Measurements from ENCODE around the gene MOB2. TPM values are rescaled to one million over a fixed set of nuclear protein-coding genes. Genes with fewer than 3 reads are reported as not detected.

The MOB2 gene
- total and polyA plus RNA-seq, 9 of the 15 experiments (the other 6 are each of a cell fraction or from before 2014, with no cell fraction given), result 0.17 to 36.8 (median 19.2) TPM

- no peak for TF ChIP-seq CBFA2T3 (IDR thresholded peaks at IDR 0.05)
- TF ChIP-seq MYC (IDR thresholded peaks at IDR 0.05; ENCODE audit: low read depth, low read length), result no peak
- TF ChIP-seq MYC (CRISPR knock-in tag; IDR thresholded peaks at IDR 0.05; ENCODE audit: borderline replicate concordance, low read depth), result no peak
- TF ChIP-seq CTBP1 (IDR thresholded peaks at IDR 0.05; ENCODE audit: borderline replicate concordance), result no peak
- TF ChIP-seq BDP1 (IDR thresholded peaks at IDR 0.05; ENCODE audit: insufficient read depth, insufficient read length), result no peak
- TF ChIP-seq GTF2E2 (tag; IDR thresholded peaks at IDR 0.05), result no peak
- TF ChIP-seq MBD2 (IDR thresholded peaks at IDR 0.05; ENCODE audit: borderline replicate concordance, low read depth), result no peak
- TF ChIP-seq KLF6 (CRISPR knock-in tag; IDR thresholded peaks at IDR 0.05; ENCODE audit: borderline replicate concordance), result no peak
Measured at GRCh38 chr11:1490651-1491050, 4.1 kb upstream of the MOB2 start (continued).

DNA sequence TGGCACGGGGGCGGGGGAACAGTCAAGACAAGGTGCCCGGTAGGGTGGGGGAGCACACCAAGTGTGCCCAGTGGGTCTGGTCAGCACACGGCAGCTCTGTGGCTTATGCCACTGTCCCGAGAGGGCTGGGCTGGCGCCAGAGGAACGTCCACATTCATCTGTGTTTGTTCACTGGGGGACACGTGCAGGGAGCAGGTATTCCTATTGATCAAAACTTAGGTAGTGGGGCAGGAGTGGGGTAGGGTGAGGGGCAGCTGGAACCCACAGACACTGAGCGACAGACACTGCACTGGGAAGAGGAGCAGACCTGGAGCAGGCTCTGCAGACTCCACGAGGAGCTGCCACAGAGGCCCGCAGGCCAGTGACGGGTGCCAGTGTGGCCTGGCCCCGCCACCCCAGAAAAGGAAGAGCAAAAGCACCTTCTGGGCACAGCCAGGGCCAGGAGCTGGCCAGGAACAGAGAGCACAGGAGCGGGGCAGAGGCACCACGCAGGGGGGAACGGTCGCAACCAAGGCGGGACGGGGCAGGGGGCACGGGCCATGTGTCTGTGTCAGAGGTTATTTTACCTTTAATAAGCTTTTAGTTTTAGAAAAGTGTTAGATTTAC lies 2.1 kb upstream of the MOB2 start:
- 64% methylated on average over 14 of the region's 20 CpGs for WGBS (ENCODE audit: insufficient coverage, low coverage, missing lambda C conversion rate)
- Histone ChIP-seq H3K27me3 (ENCODE audit: control insufficient read depth in 2 of 2, insufficient read depth in 2 of 2, low read length in 2 of 2) (no peaks in the 10 kb centered on the region), H3K4me1 (replicated peaks in 1 of 2; ENCODE audit: control insufficient read depth in 2 of 2, insufficient read depth in 2 of 2, low read length in 2 of 2) (peaks cover 0 to 46% of the 10 kb centered on the region in 2 experiments; a peak in 2 of 5 replicates), H3K9me1 (ENCODE audit: control insufficient read depth, insufficient read depth, low read length) (no peaks in the 10 kb centered on the region), H3K9me3 (replicated peaks; ENCODE audit: control insufficient read depth, insufficient read depth, low read depth, low read length) (no peaks in the 10 kb centered on the region), H3K36me3 (ENCODE audit: control insufficient read depth, insufficient read depth, low read length) (no peaks in the 10 kb centered on the region), H3K27ac (ENCODE audit: extremely low read depth, low read depth, low read length) (no peak overlapping the region), H4K20me1 (replicated peaks; ENCODE audit: control insufficient read depth, insufficient read depth, low read length) (peaks cover 51% of the 10 kb centered on the region), H3K9ac (ENCODE audit: insufficient read depth in 1 of 2, low read depth in 2 of 2, low read length in 2 of 2) (no peak overlapping the region), H2AFZ (ENCODE audit: low read depth, low read length) (no peak overlapping the region), H3K79me2 (ENCODE audit: control insufficient read depth, insufficient read depth, low read length) (peaks cover 3% of the 10 kb centered on the region), H3K4me2 (ENCODE audit: insufficient read depth, low read length) (no peak overlapping the region), H3K4me3 (no peak overlapping the region)
- in situ Hi-C loops (cut with MboI) (no loop called here), intact Hi-C loops (cut with micrococcal nuclease) (no loop called here)
- DNase-seq (ENCODE audit: extremely low read depth in 1 of 4, low spot score in 3 of 4) (no peak), ATAC-seq (no peak), FAIRE-seq (no peak)
- no TSS peak for BruUV-seq (replicated peaks)
- CTCF ChIA-PET (ENCODE audit: low intra/inter-chr PET ratio), result interaction anchor here (0.6 kb wide), 1 partner anchor 510 kb away, joined by 4 read pairs; no protein-coding TSS in a partner anchor
- POLR2A ChIA-PET, result interaction anchor here (0.6 kb wide), 1 partner anchor 41 kb away, joined by 3 read pairs; no protein-coding TSS in a partner anchor
- TF ChIP-seq MCM3 (IDR thresholded peaks at IDR 0.05) (no peak), SMARCC2 (IDR thresholded peaks at IDR 0.05; ENCODE audit: low read depth) (no peak), SMARCE1 (IDR thresholded peaks at IDR 0.05) (no peak), NFRKB (IDR thresholded peaks at IDR 0.05; ENCODE audit: low read depth) (no peak), TSC22D4 (tag; IDR thresholded peaks at IDR 0.05) (no peak), ZNF282 (CRISPR knock-in tag; IDR thresholded peaks at IDR 0.05) (no peak), HNRNPK (IDR thresholded peaks at IDR 0.05; ENCODE audit: low read depth, low read length, poor library complexity, severe bottlenecking) (no peak), ZNF830 (CRISPR knock-in tag; IDR thresholded peaks at IDR 0.05) (no peak), ZNF717 (CRISPR knock-in tag; IDR thresholded peaks at IDR 0.05) (no peak), OTX1 (CRISPR knock-in tag; IDR thresholded peaks at IDR 0.05) (no peak), ZNF23 (CRISPR knock-in tag; IDR thresholded peaks at IDR 0.05) (no peak), ZNF431 (CRISPR knock-in tag; IDR thresholded peaks at IDR 0.05) (no peak), ZKSCAN3 (CRISPR knock-in tag; IDR thresholded peaks at IDR 0.05) (no peak), ZBTB49 (CRISPR knock-in tag; IDR thresholded peaks at IDR 0.05; ENCODE audit: borderline replicate concordance) (no peak), ARID2 (IDR thresholded peaks at IDR 0.05) (no peak)
